Panc1 (cell line): ENCODE results near the gene DHRSX. TPM values are rescaled to one million over a fixed set of nuclear protein-coding genes. Genes with fewer than 3 reads are reported as not detected.

Experiments
- ATAC-seq: fragments of 200-7000 bp; cut with Tn5 transposase; 2 replicates; pipeline ENCODE4 v1.9.1; 2020; ENCODE audit warnings: mild to moderate bottlenecking, moderate library complexity
- BruUV-seq: library from RNA; stranded (reverse); fragments of 400-500 nt; replicated peaks from 2 replicates; lab custom pipeline; 2021; lab: Mats Ljungman, UMichigan
- CTCF ChIA-PET: fragments of 300-600 bp; sonication (Branson Sonifier 250); formaldehyde crosslinking; loops from one replicate; lab custom pipeline; 2022; ENCODE audit warnings: antibody characterized with exemption; lab: Charles Lee
- POLR2A ChIA-PET: fragments of 300-600 bp; sonication (Branson Sonifier 250); formaldehyde crosslinking; loops from one replicate; lab custom pipeline; 2022; ENCODE audit warnings: antibody characterized with exemption; lab: Charles Lee
- DNase-seq: peaks from one replicate; pipeline ENCODE4 v3.0.0-alpha.2; 2010; ENCODE audit warnings: low read depth, low spot score
- H3K27ac ChIP-seq: 2 replicates; pipeline ENCODE4 v1.5.1; 2011; ENCODE audit warnings: mild to moderate bottlenecking, low read length, inconsistent platforms
- H3K27me3 ChIP-seq: fragments of 200-500 bp; sonication (Bioruptor generic); 2 replicates; pipeline ENCODE4 v1.6.0; 2014; ENCODE audit warnings: low read length, inconsistent platforms; ENCODE audit not compliant: control insufficient read depth, insufficient read depth
- H3K36me3 ChIP-seq: fragments of 200-500 bp; sonication (Bioruptor generic); 2 replicates; pipeline ENCODE4 v1.5.1; 2014; ENCODE audit warnings: inconsistent platforms, mild to moderate bottlenecking, low read length, moderate library complexity; ENCODE audit not compliant: control insufficient read depth, insufficient read depth
- H3K4me1 ChIP-seq: 2 replicates; pipeline ENCODE4 v1.5.1; 2011; ENCODE audit warnings: inconsistent platforms, mild to moderate bottlenecking, low read length, moderate library complexity; ENCODE audit not compliant: control insufficient read depth, insufficient read depth
- H3K4me3 ChIP-seq, 2 experiments: 2 replicates each; pipeline ENCODE4 v1.5.1; 2011 to 2012; ENCODE audit warnings: low read depth in 2 of 2, low read length in 2 of 2, mild to moderate bottlenecking in 2 of 2, inconsistent platforms in 1 of 2, moderate library complexity in 1 of 2
- H3K9me3 ChIP-seq: fragments of 200-500 bp; sonication (Bioruptor generic); 2 replicates; pipeline ENCODE4 v1.5.1; 2014; ENCODE audit warnings: low read depth, mild to moderate bottlenecking, inconsistent platforms, low read length, moderate library complexity; ENCODE audit not compliant: control insufficient read depth, insufficient read depth
- POLR2AphosphoS5 ChIP-seq: IDR thresholded peaks from 2 replicates; pipeline ENCODE4 v1.6.1; 2012; ENCODE audit warnings: mild to moderate bottlenecking, low read depth, low read length, moderate library complexity
- SIN3A ChIP-seq: IDR thresholded peaks from 2 replicates; pipeline ENCODE4 v1.6.1; 2012; ENCODE audit warnings: low read depth, mild to moderate bottlenecking, low read length, moderate library complexity, borderline replicate concordance; ENCODE audit not compliant: insufficient read depth
- TCF7L2 ChIP-seq: IDR thresholded peaks from 2 replicates; pipeline ENCODE4 v1.6.1; 2011; ENCODE audit warnings: mild to moderate bottlenecking, low read depth, low read length, inconsistent platforms
- in situ Hi-C: cut with HindIII; loops from 2 replicates; pipeline ENCODE4 v1.10.0; 2016; ENCODE audit warnings: low sequenced_read_pairs, low pct_unique_long_range_greater_than_20kb
- intact Hi-C: fragments of 100-400 bp; cut with micrococcal nuclease; formaldehyde crosslinking; loops from one replicate; pipeline ENCODE4 v1.10.0; 2022; ENCODE audit not compliant: unreplicated experiment
- total RNA-seq: library from RNA; stranded (reverse); gene quantifications from one replicate; pipeline ENCODE4 v1.2.1, GENCODE V29; 2021; ENCODE audit not compliant: unreplicated experiment
- TF ChIP-seq, protein P1 (sequence below): fragments of 450-650 bp; IDR thresholded peaks from 2 replicates; pipeline ENCODE4 v1.5.1; 2017; ENCODE audit warnings: mild to moderate bottlenecking
- TF ChIP-seq, protein P2 (sequence below), 2 experiments: IDR thresholded peaks; 2 replicates each; pipeline ENCODE4 v1.6.1; 2011 to 2012; ENCODE audit warnings: low read depth in 2 of 2, control low read depth in 1 of 2, low read length in 1 of 2, mild to moderate bottlenecking in 1 of 2, moderate library complexity in 1 of 2; ENCODE audit not compliant: insufficient read depth in 1 of 2

DHRSX gene
- total RNA-seq, 1 experiment from 2014 or later, result 20.1 TPM

DNA sequence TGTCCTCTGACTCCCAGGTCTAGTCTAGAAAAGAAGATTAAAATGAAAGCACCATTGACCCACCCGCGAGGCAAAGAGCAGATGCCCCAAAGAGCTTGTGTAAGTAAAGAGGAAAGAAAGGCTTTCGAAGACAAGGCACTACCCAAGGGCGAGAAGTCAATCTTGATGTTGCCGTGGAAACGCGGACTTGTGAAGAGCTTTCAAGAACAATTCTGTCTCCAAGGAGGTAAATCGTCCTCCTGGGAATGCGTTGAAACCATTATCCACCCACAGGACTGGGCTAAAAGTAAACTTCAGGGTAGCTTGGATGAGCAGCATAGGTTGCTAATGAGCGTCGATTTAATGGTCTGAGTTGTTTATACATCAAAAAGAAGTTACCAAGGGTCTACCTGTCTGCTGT is 189.3 kb downstream of the DHRSX start:
- TF ChIP-seq POLR2AphosphoS5 (no peak), TCF7L2 (no peak), SIN3A (no peak)
- TF ChIP-seq, protein P1, sequence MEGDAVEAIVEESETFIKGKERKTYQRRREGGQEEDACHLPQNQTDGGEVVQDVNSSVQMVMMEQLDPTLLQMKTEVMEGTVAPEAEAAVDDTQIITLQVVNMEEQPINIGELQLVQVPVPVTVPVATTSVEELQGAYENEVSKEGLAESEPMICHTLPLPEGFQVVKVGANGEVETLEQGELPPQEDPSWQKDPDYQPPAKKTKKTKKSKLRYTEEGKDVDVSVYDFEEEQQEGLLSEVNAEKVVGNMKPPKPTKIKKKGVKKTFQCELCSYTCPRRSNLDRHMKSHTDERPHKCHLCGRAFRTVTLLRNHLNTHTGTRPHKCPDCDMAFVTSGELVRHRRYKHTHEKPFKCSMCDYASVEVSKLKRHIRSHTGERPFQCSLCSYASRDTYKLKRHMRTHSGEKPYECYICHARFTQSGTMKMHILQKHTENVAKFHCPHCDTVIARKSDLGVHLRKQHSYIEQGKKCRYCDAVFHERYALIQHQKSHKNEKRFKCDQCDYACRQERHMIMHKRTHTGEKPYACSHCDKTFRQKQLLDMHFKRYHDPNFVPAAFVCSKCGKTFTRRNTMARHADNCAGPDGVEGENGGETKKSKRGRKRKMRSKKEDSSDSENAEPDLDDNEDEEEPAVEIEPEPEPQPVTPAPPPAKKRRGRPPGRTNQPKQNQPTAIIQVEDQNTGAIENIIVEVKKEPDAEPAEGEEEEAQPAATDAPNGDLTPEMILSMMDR, result no peak
- TF ChIP-seq, protein P2, sequence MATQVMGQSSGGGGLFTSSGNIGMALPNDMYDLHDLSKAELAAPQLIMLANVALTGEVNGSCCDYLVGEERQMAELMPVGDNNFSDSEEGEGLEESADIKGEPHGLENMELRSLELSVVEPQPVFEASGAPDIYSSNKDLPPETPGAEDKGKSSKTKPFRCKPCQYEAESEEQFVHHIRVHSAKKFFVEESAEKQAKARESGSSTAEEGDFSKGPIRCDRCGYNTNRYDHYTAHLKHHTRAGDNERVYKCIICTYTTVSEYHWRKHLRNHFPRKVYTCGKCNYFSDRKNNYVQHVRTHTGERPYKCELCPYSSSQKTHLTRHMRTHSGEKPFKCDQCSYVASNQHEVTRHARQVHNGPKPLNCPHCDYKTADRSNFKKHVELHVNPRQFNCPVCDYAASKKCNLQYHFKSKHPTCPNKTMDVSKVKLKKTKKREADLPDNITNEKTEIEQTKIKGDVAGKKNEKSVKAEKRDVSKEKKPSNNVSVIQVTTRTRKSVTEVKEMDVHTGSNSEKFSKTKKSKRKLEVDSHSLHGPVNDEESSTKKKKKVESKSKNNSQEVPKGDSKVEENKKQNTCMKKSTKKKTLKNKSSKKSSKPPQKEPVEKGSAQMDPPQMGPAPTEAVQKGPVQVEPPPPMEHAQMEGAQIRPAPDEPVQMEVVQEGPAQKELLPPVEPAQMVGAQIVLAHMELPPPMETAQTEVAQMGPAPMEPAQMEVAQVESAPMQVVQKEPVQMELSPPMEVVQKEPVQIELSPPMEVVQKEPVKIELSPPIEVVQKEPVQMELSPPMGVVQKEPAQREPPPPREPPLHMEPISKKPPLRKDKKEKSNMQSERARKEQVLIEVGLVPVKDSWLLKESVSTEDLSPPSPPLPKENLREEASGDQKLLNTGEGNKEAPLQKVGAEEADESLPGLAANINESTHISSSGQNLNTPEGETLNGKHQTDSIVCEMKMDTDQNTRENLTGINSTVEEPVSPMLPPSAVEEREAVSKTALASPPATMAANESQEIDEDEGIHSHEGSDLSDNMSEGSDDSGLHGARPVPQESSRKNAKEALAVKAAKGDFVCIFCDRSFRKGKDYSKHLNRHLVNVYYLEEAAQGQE (IDR thresholded peaks at IDR 0.05; ENCODE audit: insufficient read depth in 1 of 2, low read depth in 2 of 2, low read length in 1 of 2), result no peak
- no TSS peak for BruUV-seq
- in situ Hi-C loops, result no loop called here
- CTCF ChIA-PET, result no interaction called here
- no peaks in the 10 kb centered on the region for H3K9me3 ChIP-seq
- H3K27me3 ChIP-seq, result no peaks in the 10 kb centered on the region
- POLR2A ChIA-PET, result no interaction called here
- H3K36me3 ChIP-seq, result no peaks in the 10 kb centered on the region
- no peak for ATAC-seq
- intact Hi-C loops, result no loop called here
- no peak overlapping the region for H3K27ac ChIP-seq
- H3K4me3 ChIP-seq, result no peak overlapping the region
- DNase-seq, result no peak
- H3K4me1 ChIP-seq, result no peaks in the 10 kb centered on the region

DNA sequence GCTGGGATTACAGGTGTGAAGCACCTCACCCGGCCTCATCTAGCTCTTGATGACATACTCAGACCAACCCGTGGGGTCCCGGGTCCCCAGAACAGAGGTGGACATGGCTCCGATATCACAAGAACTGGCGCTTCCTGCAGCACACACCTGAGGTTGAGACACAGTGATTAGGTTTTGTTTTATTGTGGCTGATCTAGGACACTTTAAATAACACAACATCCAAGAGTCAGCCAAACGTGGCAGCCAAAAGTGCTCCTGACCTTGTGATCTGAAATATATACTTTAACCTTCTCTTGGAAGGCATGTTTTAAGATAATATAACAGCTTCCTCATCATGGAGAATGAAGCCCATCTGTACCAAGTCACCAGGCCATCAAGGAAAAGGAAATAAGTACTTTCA is 198.9 kb downstream of the DHRSX start:
- CTCF ChIA-PET, result no interaction called here
- H3K36me3 ChIP-seq, result no peaks in the 10 kb centered on the region
- H3K4me1 ChIP-seq, result no peaks in the 10 kb centered on the region
- DNase-seq (no peak), ATAC-seq (no peak)
- TF ChIP-seq TCF7L2 (no peak), POLR2AphosphoS5 (no peak), SIN3A (no peak)
- TF ChIP-seq, protein P2 (IDR thresholded peaks at IDR 0.05; ENCODE audit: insufficient read depth in 1 of 2, low read depth in 2 of 2, low read length in 1 of 2), result no peak
- TF ChIP-seq, protein P1, result no peak
- BruUV-seq, result no TSS peak
- H3K27ac ChIP-seq, result no peak overlapping the region
- intact Hi-C loops, result no loop called here
- no peaks in the 10 kb centered on the region for H3K9me3 ChIP-seq
- no peak overlapping the region for H3K4me3 ChIP-seq
- in situ Hi-C loops, result no loop called here
- H3K27me3 ChIP-seq, result no peaks in the 10 kb centered on the region
- POLR2A ChIA-PET, result no interaction called here
